Loucy (cell line): ENCODE measurements around the gene GATA6.

Source experiments
- H2AFZ ChIP-seq: fragments of 200-600 bp; sonication (generic); 2 replicates; pipeline ENCODE4 v1.6.0; 2016; ENCODE audit warnings: antibody characterized with exemption, mild to moderate bottlenecking, low read length, moderate library complexity
- H3F3A ChIP-seq: fragments of 200-600 bp; 2 replicates; pipeline ENCODE4 v1.6.0; 2016; ENCODE audit warnings: antibody characterized with exemption, low read depth, mild to moderate bottlenecking
- H3K27me3 ChIP-seq: fragments of 200-600 bp; sonication (generic); 2 replicates; pipeline ENCODE4 v1.6.1; 2014; ENCODE audit warnings: low read length, mild to moderate bottlenecking; ENCODE audit not compliant: insufficient read depth, poor library complexity, severe bottlenecking
- H3K36me3 ChIP-seq: fragments of 200-600 bp; sonication (generic); 2 replicates; pipeline ENCODE4 v1.6.1; 2016; ENCODE audit warnings: low read length; ENCODE audit not compliant: insufficient read depth
- H3K4me1 ChIP-seq: fragments of 200-600 bp; sonication (generic); 2 replicates; pipeline ENCODE4 v1.5.1; 2014; ENCODE audit warnings: low read length, mild to moderate bottlenecking; ENCODE audit not compliant: insufficient read depth, poor library complexity, severe bottlenecking
- H3K4me2 ChIP-seq: fragments of 200-600 bp; sonication (generic); 2 replicates; pipeline ENCODE4 v1.6.0; 2014; ENCODE audit warnings: antibody characterized with exemption, low read length, low read depth, mild to moderate bottlenecking; ENCODE audit not compliant: poor library complexity, severe bottlenecking
- H3K4me3 ChIP-seq: fragments of 200-600 bp; sonication (generic); 2 replicates; pipeline ENCODE4 v1.5.1; 2014; ENCODE audit warnings: low read length, mild to moderate bottlenecking, mixed read lengths; ENCODE audit not compliant: poor library complexity, severe bottlenecking
- H3K79me2 ChIP-seq: fragments of 200-600 bp; sonication (generic); 2 replicates; pipeline ENCODE4 v1.6.1; 2014; ENCODE audit warnings: low read length; ENCODE audit not compliant: insufficient read depth
- H3K9ac ChIP-seq: fragments of 200-600 bp; sonication (generic); 2 replicates; pipeline ENCODE4 v1.6.0; 2014; ENCODE audit warnings: mild to moderate bottlenecking, low read depth, low read length, moderate library complexity; ENCODE audit not compliant: poor library complexity, severe bottlenecking
- H3K9me2 ChIP-seq: fragments of 200-600 bp; sonication (generic); replicated peaks from 2 replicates; pipeline ENCODE4 v1.6.1; 2016; ENCODE audit warnings: low read depth, low read length, mixed read lengths
- H3K9me3 ChIP-seq: fragments of 200-600 bp; sonication (generic); 2 replicates; pipeline ENCODE4 v1.6.1; 2014; ENCODE audit warnings: mild to moderate bottlenecking, antibody characterized with exemption, low read length, low read depth; ENCODE audit not compliant: insufficient read depth
- H4K20me1 ChIP-seq: fragments of 200-600 bp; sonication (generic); 2 replicates; pipeline ENCODE4 v1.6.0; 2014; ENCODE audit warnings: antibody characterized with exemption, low read length, mild to moderate bottlenecking; ENCODE audit not compliant: insufficient read depth, poor library complexity, severe bottlenecking
- CTCF ChIP-seq: fragments of 200-600 bp; sonication (generic); conservative IDR thresholded peaks from 2 replicates; pipeline ENCODE4 v1.5.1; 2014; ENCODE audit warnings: mild to moderate bottlenecking, antibody characterized with exemption, low read length
- EZH2phosphoT487 ChIP-seq: fragments of 200-600 bp; IDR thresholded peaks from 2 replicates; pipeline ENCODE4 v1.6.1; 2018; ENCODE audit warnings: antibody characterized with exemption, mild to moderate bottlenecking, moderate library complexity, borderline replicate concordance

GATA6 gene

GRCh38 chr18:22198163-22198562 is 28.8 kb downstream of the GATA6 start:
- Histone ChIP-seq H3K79me2 (no peaks in the 10 kb centered on the region), H3K36me3 (no peaks in the 10 kb centered on the region), H2AFZ (no peak overlapping the region), H3K27me3 (no peaks in the 10 kb centered on the region), H3K4me1 (no peaks in the 10 kb centered on the region), H3F3A (no peaks in the 10 kb centered on the region), H4K20me1 (no peaks in the 10 kb centered on the region), H3K9me2 (no peaks in the 10 kb centered on the region), H3K9ac (no peak overlapping the region), H3K4me3 (no peak overlapping the region), H3K9me3 (no peaks in the 10 kb centered on the region), H3K4me2 (no peak overlapping the region)
- TF ChIP-seq CTCF: no peak
- no peak for TF ChIP-seq EZH2phosphoT487

GRCh38 chr18:22199005-22199404 is 29.6 kb downstream of the GATA6 start:
- Histone ChIP-seq H3K79me2 (no peaks in the 10 kb centered on the region), H4K20me1 (no peaks in the 10 kb centered on the region), H2AFZ (no peak overlapping the region), H3K4me3 (no peak overlapping the region), H3K9me2 (no peaks in the 10 kb centered on the region), H3K9ac (no peak overlapping the region), H3K4me1 (no peaks in the 10 kb centered on the region), H3K36me3 (no peaks in the 10 kb centered on the region), H3K4me2 (no peak overlapping the region), H3K27me3 (no peaks in the 10 kb centered on the region), H3F3A (no peaks in the 10 kb centered on the region), H3K9me3 (no peaks in the 10 kb centered on the region)
- TF ChIP-seq CTCF: no peak
- TF ChIP-seq EZH2phosphoT487: no peak

GRCh38 chr18:22200611-22201225 is 31.3 kb downstream of the GATA6 start:
- Histone ChIP-seq H3K9me3 (no peaks in the 10 kb centered on the region), H3F3A (no peaks in the 10 kb centered on the region), H3K4me3 (no peak overlapping the region), H3K9me2 (no peaks in the 10 kb centered on the region), H4K20me1 (no peaks in the 10 kb centered on the region), H3K9ac (no peak overlapping the region), H3K4me2 (no peak overlapping the region), H3K4me1 (no peaks in the 10 kb centered on the region), H3K36me3 (no peaks in the 10 kb centered on the region), H3K79me2 (no peaks in the 10 kb centered on the region), H3K27me3 (no peaks in the 10 kb centered on the region), H2AFZ (no peak overlapping the region)
- no peak for TF ChIP-seq EZH2phosphoT487
- TF ChIP-seq CTCF: no peak
